ENCODE data around the gene SBF1.
"Not testable (repeated sequence)": the region's sequence is repeated elsewhere in the genome, so short reads cannot be mapped to it uniquely, and the experiment has no call there.

Gene SBF1

GRCh38 chr22:50443801-50444625 lies 30.8 kb downstream of the SBF1 start:
- no peak for DNase-seq

GRCh38 chr22:50443197-50443596 lies 31.6 kb downstream of the SBF1 start:
- DNase-seq = no peak

GRCh38 chr22:50441428-50441993 lies 33.3 kb downstream of the SBF1 start:
- DNase-seq = no peak

- DNase-seq = no peak
Measured at GRCh38 chr22:50440544-50441249, 34.1 kb downstream of the SBF1 start.

- no peak for DNase-seq
Measured at GRCh38 chr22:50439871-50440331, 34.9 kb downstream of the SBF1 start.

GRCh38 chr22:50439314-50439870 lies 35.4 kb downstream of the SBF1 start:
- no peak for DNase-seq

GRCh38 chr22:50438305-50439275 lies 36.2 kb downstream of the SBF1 start:
- no peak for DNase-seq

GRCh38 chr22:50437511-50438304 lies 37.1 kb downstream of the SBF1 start:
- DNase-seq = no peak

- no peak for DNase-seq
Measured at GRCh38 chr22:50436841-50437341, 37.9 kb downstream of the SBF1 start.

GRCh38 chr22:50436015-50436830 lies 38.6 kb downstream of the SBF1 start:
- DNase-seq = no peak

GRCh38 chr22:50435291-50436014 lies 39.4 kb downstream of the SBF1 start:
- no peak for DNase-seq

GRCh38 chr22:50434849-50435248 lies 40.0 kb downstream of the SBF1 start:
- DNase-seq = no peak

GRCh38 chr22:50432877-50433510 lies 41.8 kb downstream of the SBF1 start:
- DNase-seq = not testable (repeated sequence)

- DNase-seq = no peak
Measured at GRCh38 chr22:50432131-50432876, 42.5 kb downstream of the SBF1 start.

GRCh38 chr22:50425179-50425916 lies 49.5 kb downstream of the SBF1 start:
- no peak for DNase-seq

GRCh38 chr22:50423956-50424355 lies 50.9 kb downstream of the SBF1 start:
- no peak for DNase-seq

Measured in NCI-H2081 (cell line).